DND-41 (cell line): ENCODE results near the gene FHOD3.

ENCODE experiments used
- ATAC-seq: fragments of 200-7000 bp; cut with Tn5 transposase; 3 replicates; pipeline ENCODE4 v1.9.1; 2021; ENCODE audit warnings: low read depth; ENCODE audit not compliant: insufficient read depth
- DNase-seq: peaks from one replicate; pipeline ENCODE4 v3.0.0-alpha.2; 2020
- H2AFZ ChIP-seq: 2 replicates; pipeline ENCODE4 v1.6.0; 2012; ENCODE audit warnings: low read depth, low read length
- H3K27ac ChIP-seq: 2 replicates; pipeline ENCODE4 v1.5.1; 2012; ENCODE audit warnings: low read length, inconsistent platforms
- H3K27me3 ChIP-seq: fragments of 200-600 bp; sonication (generic); 2 replicates; pipeline ENCODE4 v1.6.0; 2012; ENCODE audit warnings: low read length, mild to moderate bottlenecking, inconsistent platforms; ENCODE audit not compliant: insufficient read depth, poor library complexity
- H3K36me3 ChIP-seq: 2 replicates; pipeline ENCODE4 v1.5.1; 2012; ENCODE audit warnings: low read length, inconsistent platforms; ENCODE audit not compliant: insufficient read depth
- H3K4me1 ChIP-seq: 2 replicates; pipeline ENCODE4 v1.5.1; 2012; ENCODE audit warnings: mild to moderate bottlenecking, low read length; ENCODE audit not compliant: insufficient read depth
- H3K4me2 ChIP-seq: 2 replicates; pipeline ENCODE4 v1.6.0; 2012; ENCODE audit warnings: mild to moderate bottlenecking, moderate library complexity, low read length, inconsistent platforms; ENCODE audit not compliant: insufficient read depth
- H3K4me3 ChIP-seq, 2 experiments: fragments of 200-600 bp in 1 of 2; shearing (Covaris generic) in 1 of 2; 2 replicates each; pipeline ENCODE4 v1.5.1; 2012 to 2016; ENCODE audit warnings: inconsistent platforms in 2 of 2, low read length in 2 of 2, mild to moderate bottlenecking in 2 of 2, low read depth in 1 of 2, moderate library complexity in 1 of 2
- H3K79me2 ChIP-seq: 2 replicates; pipeline ENCODE4 v1.6.0; 2012; ENCODE audit warnings: low read length, inconsistent platforms; ENCODE audit not compliant: insufficient read depth
- H3K9ac ChIP-seq: 2 replicates; pipeline ENCODE4 v1.6.0; 2012; ENCODE audit warnings: low read depth, mild to moderate bottlenecking, inconsistent platforms, low read length, moderate library complexity
- H3K9me3 ChIP-seq: 2 replicates; pipeline ENCODE4 v1.5.1; 2012; ENCODE audit warnings: low read length, moderate library complexity, mild to moderate bottlenecking, inconsistent platforms; ENCODE audit not compliant: insufficient read depth, severe bottlenecking
- H4K20me1 ChIP-seq: 2 replicates; pipeline ENCODE4 v1.6.0; 2012; ENCODE audit warnings: low read length; ENCODE audit not compliant: insufficient read depth
- CTCF ChIP-seq: IDR thresholded peaks from 2 replicates; pipeline ENCODE4 v1.5.1; 2012; ENCODE audit warnings: borderline replicate concordance, low read length, moderate library complexity, mild to moderate bottlenecking; ENCODE audit not compliant: poor library complexity, severe bottlenecking; ENCODE audit errors: extremely low read depth
- EZH2 ChIP-seq: IDR thresholded peaks from 3 replicates; pipeline ENCODE4 v1.6.1; 2012; ENCODE audit warnings: borderline replicate concordance, low read depth, mild to moderate bottlenecking, moderate library complexity, low read length, inconsistent platforms; ENCODE audit not compliant: severe bottlenecking

FHOD3 gene

GRCh38 chr18:36700955-36701354 lies 403.4 kb downstream of the FHOD3 start:
- TF ChIP-seq EZH2: no peak
- no peak for TF ChIP-seq CTCF
- ATAC-seq (no peak), DNase-seq (no peak)
- Histone ChIP-seq H3K4me3 (no peak overlapping the region), H3K79me2 (no peaks in the 10 kb centered on the region), H4K20me1 (no peaks in the 10 kb centered on the region), H3K4me1 (no peaks in the 10 kb centered on the region), H3K9ac (no peak overlapping the region), H3K36me3 (no peaks in the 10 kb centered on the region), H3K9me3 (no peaks in the 10 kb centered on the region), H3K27ac (no peak overlapping the region), H3K27me3 (peaks cover 3% of the 10 kb centered on the region), H3K4me2 (no peak overlapping the region), H2AFZ (no peak overlapping the region)

- no peak overlapping the region for H3K9ac ChIP-seq
- no peak overlapping the region for H3K4me2 ChIP-seq
- H4K20me1 ChIP-seq: no peaks in the 10 kb centered on the region
- no peak overlapping the region for H3K4me3 ChIP-seq
- H3K79me2 ChIP-seq: no peaks in the 10 kb centered on the region
- no peaks in the 10 kb centered on the region for H3K4me1 ChIP-seq
- TF ChIP-seq CTCF (no peak), EZH2 (no peak)
- H3K27ac ChIP-seq: no peak overlapping the region
- ATAC-seq (no peak), DNase-seq (no peak)
- no peaks in the 10 kb centered on the region for H3K9me3 ChIP-seq
- H3K36me3 ChIP-seq: no peaks in the 10 kb centered on the region
- no peak overlapping the region for H2AFZ ChIP-seq
- peaks cover 3% of the 10 kb centered on the region for H3K27me3 ChIP-seq
These were observed 405.0 kb downstream of the FHOD3 start for GRCh38 chr18:36702401-36703013.

GRCh38 chr18:36704156-36704555 lies 406.6 kb downstream of the FHOD3 start:
- Histone ChIP-seq H3K9ac (no peak overlapping the region), H3K79me2 (no peaks in the 10 kb centered on the region), H3K36me3 (no peaks in the 10 kb centered on the region), H3K9me3 (no peaks in the 10 kb centered on the region), H3K27ac (no peak overlapping the region), H3K4me3 (no peak overlapping the region), H3K27me3 (peaks cover 3% of the 10 kb centered on the region), H3K4me2 (no peak overlapping the region), H2AFZ (no peak overlapping the region), H4K20me1 (no peaks in the 10 kb centered on the region), H3K4me1 (no peaks in the 10 kb centered on the region)
- no peak for DNase-seq
- ATAC-seq: no peak
- no peak for TF ChIP-seq EZH2
- no peak for TF ChIP-seq CTCF
